Mucosa of descending colon (tissue), 3 donors: ENCODE measurements around the gene AOPEP. TPM values are rescaled to one million over a fixed set of nuclear protein-coding genes. Genes with fewer than 3 reads are reported as not detected.

Experiments used
- ATAC-seq: fragments of 200-7000 bp; cut with Tn5 transposase; one replicate; pipeline ENCODE4 v1.9.1; 2020; ENCODE audit warnings: mild to moderate bottlenecking, moderate library complexity
- DNase-seq, 3 donors: peaks; one replicate each; pipeline ENCODE4 v3.0.0-alpha.2; 2020
- H3K36me3 ChIP-seq: fragments of 200-600 bp; one replicate; pipeline ENCODE4 v1.8.0; 2021; ENCODE audit warnings: low read depth, mild to moderate bottlenecking
- H3K4me1 ChIP-seq: fragments of 200-600 bp; one replicate; pipeline ENCODE4 v1.8.0; 2021; ENCODE audit warnings: low read depth, mild to moderate bottlenecking
- H3K4me3 ChIP-seq: fragments of 200-600 bp; one replicate; pipeline ENCODE4 v1.8.0; 2021; ENCODE audit warnings: mild to moderate bottlenecking
- H3K9me3 ChIP-seq: fragments of 200-600 bp; one replicate; pipeline ENCODE4 v1.8.0; 2021; ENCODE audit warnings: mild to moderate bottlenecking
- CTCF ChIP-seq: fragments of 200-600 bp; IDR thresholded peaks from one replicate; pipeline ENCODE4 v1.8.0; 2022; ENCODE audit warnings: antibody characterized with exemption, mild to moderate bottlenecking
- intact Hi-C, 2 donors: fragments of 100-400 bp; cut with DNase I in 1 of 2; cut with micrococcal nuclease in 1 of 2; formaldehyde crosslinking; loops; one replicate each; pipeline versions ENCODE4 v1.11.0 to v1.11.1; 2022; cut with DNase I, micrococcal nuclease
- total RNA-seq, 3 donors: library from RNA; stranded (reverse); fragmentation: NEBNext Ultra II Directional in 2 of 3; extraction: Animal tissue kit (Norgen Biotek cat#: 25700) in 2 of 3; gene quantifications; one replicate each; pipeline versions ENCODE4 v1.2.1 to v1.2.4, GENCODE V29; 2021 to 2023
- donor health status: DM: no; HTN: no; CAD: no; lungs with moderate emphysema.
- donor health status: DM: no; HTN: no; CAD: no.
- donor health status: DM: no; HTN: yes; CAD: no.

AOPEP gene
- total RNA-seq, 3 donors from 2014 or later = 47.5 to 102 (median 57.8) TPM

GRCh38 chr9:95040106-95040505 is 313.6 kb downstream of the AOPEP start:
- intact Hi-C loops = no loop called here
- peak; percentile 71 for ATAC-seq
- no peaks in the 10 kb centered on the region for H3K9me3 ChIP-seq
- no peak for DNase-seq
- TF ChIP-seq CTCF = no peak
- H3K36me3 ChIP-seq = no peaks in the 10 kb centered on the region
- no peak overlapping the region for H3K4me3 ChIP-seq
- peaks cover 47% of the 10 kb centered on the region for H3K4me1 ChIP-seq

GRCh38 chr9:95043826-95044225 is 317.3 kb downstream of the AOPEP start:
- intact Hi-C loops = no loop called here
- Histone ChIP-seq H3K4me3 (no peak overlapping the region), H3K4me1 (peaks cover 23% of the 10 kb centered on the region), H3K36me3 (no peaks in the 10 kb centered on the region), H3K9me3 (no peaks in the 10 kb centered on the region)
- DNase-seq = no peak
- ATAC-seq = no peak
- no peak for TF ChIP-seq CTCF

GRCh38 chr9:95044731-95045508 is 318.4 kb downstream of the AOPEP start:
- DNase-seq = peak; percentile 61 to 69 (median 65)
- TF ChIP-seq CTCF = no peak
- ATAC-seq = peak; percentile 38
- Histone ChIP-seq H3K4me3 (no peak overlapping the region), H3K36me3 (no peaks in the 10 kb centered on the region), H3K9me3 (no peaks in the 10 kb centered on the region), H3K4me1 (peaks cover 31% of the 10 kb centered on the region)
- intact Hi-C loops = no loop called here

- no peak for ATAC-seq
- H3K36me3 ChIP-seq = no peaks in the 10 kb centered on the region
- H3K4me3 ChIP-seq = no peak overlapping the region
- peaks cover 25% of the 10 kb centered on the region for H3K4me1 ChIP-seq
- DNase-seq = no peak
- H3K9me3 ChIP-seq = no peaks in the 10 kb centered on the region
- TF ChIP-seq CTCF = no peak
- intact Hi-C loops = no loop called here
Measured at GRCh38 chr9:95045751-95046150, 319.3 kb downstream of the AOPEP start.

- H3K9me3 ChIP-seq = no peaks in the 10 kb centered on the region
- H3K4me3 ChIP-seq = no peak overlapping the region
- peaks cover 18% of the 10 kb centered on the region for H3K4me1 ChIP-seq
- DNase-seq (no peak), ATAC-seq (no peak)
- TF ChIP-seq CTCF = no peak
- intact Hi-C loops = no loop called here
- no peaks in the 10 kb centered on the region for H3K36me3 ChIP-seq
Measured at GRCh38 chr9:95047452-95048224, 321.1 kb downstream of the AOPEP start.
